DND-41 (cell line): ENCODE data around the gene LHX5.

Experiments
- ATAC-seq: fragments of 200-7000 bp; cut with Tn5 transposase; 3 replicates; pipeline ENCODE4 v1.9.1; 2021; ENCODE audit warnings: low read depth; ENCODE audit not compliant: insufficient read depth
- DNase-seq: peaks from one replicate; pipeline ENCODE4 v3.0.0-alpha.2; 2020
- H2AFZ ChIP-seq: 2 replicates; pipeline ENCODE4 v1.6.0; 2012; ENCODE audit warnings: low read depth, low read length
- H3K27ac ChIP-seq: 2 replicates; pipeline ENCODE4 v1.5.1; 2012; ENCODE audit warnings: low read length, inconsistent platforms
- H3K27me3 ChIP-seq: fragments of 200-600 bp; sonication (generic); 2 replicates; pipeline ENCODE4 v1.6.0; 2012; ENCODE audit warnings: low read length, mild to moderate bottlenecking, inconsistent platforms; ENCODE audit not compliant: insufficient read depth, poor library complexity
- H3K36me3 ChIP-seq: 2 replicates; pipeline ENCODE4 v1.5.1; 2012; ENCODE audit warnings: low read length, inconsistent platforms; ENCODE audit not compliant: insufficient read depth
- H3K4me1 ChIP-seq: 2 replicates; pipeline ENCODE4 v1.5.1; 2012; ENCODE audit warnings: mild to moderate bottlenecking, low read length; ENCODE audit not compliant: insufficient read depth
- H3K4me2 ChIP-seq: 2 replicates; pipeline ENCODE4 v1.6.0; 2012; ENCODE audit warnings: mild to moderate bottlenecking, moderate library complexity, low read length, inconsistent platforms; ENCODE audit not compliant: insufficient read depth
- H3K4me3 ChIP-seq, 2 experiments: fragments of 200-600 bp in 1 of 2; shearing (Covaris generic) in 1 of 2; 2 replicates each; pipeline ENCODE4 v1.5.1; 2012 to 2016; ENCODE audit warnings: inconsistent platforms in 2 of 2, low read length in 2 of 2, mild to moderate bottlenecking in 2 of 2, low read depth in 1 of 2, moderate library complexity in 1 of 2
- H3K79me2 ChIP-seq: 2 replicates; pipeline ENCODE4 v1.6.0; 2012; ENCODE audit warnings: low read length, inconsistent platforms; ENCODE audit not compliant: insufficient read depth
- H3K9ac ChIP-seq: 2 replicates; pipeline ENCODE4 v1.6.0; 2012; ENCODE audit warnings: low read depth, mild to moderate bottlenecking, inconsistent platforms, low read length, moderate library complexity
- H3K9me3 ChIP-seq: 2 replicates; pipeline ENCODE4 v1.5.1; 2012; ENCODE audit warnings: low read length, moderate library complexity, mild to moderate bottlenecking, inconsistent platforms; ENCODE audit not compliant: insufficient read depth, severe bottlenecking
- H4K20me1 ChIP-seq: 2 replicates; pipeline ENCODE4 v1.6.0; 2012; ENCODE audit warnings: low read length; ENCODE audit not compliant: insufficient read depth
- CTCF ChIP-seq: IDR thresholded peaks from 2 replicates; pipeline ENCODE4 v1.5.1; 2012; ENCODE audit warnings: borderline replicate concordance, low read length, moderate library complexity, mild to moderate bottlenecking; ENCODE audit not compliant: poor library complexity, severe bottlenecking; ENCODE audit errors: extremely low read depth
- EZH2 ChIP-seq: IDR thresholded peaks from 3 replicates; pipeline ENCODE4 v1.6.1; 2012; ENCODE audit warnings: borderline replicate concordance, low read depth, mild to moderate bottlenecking, moderate library complexity, low read length, inconsistent platforms; ENCODE audit not compliant: severe bottlenecking

The LHX5 gene

DNA sequence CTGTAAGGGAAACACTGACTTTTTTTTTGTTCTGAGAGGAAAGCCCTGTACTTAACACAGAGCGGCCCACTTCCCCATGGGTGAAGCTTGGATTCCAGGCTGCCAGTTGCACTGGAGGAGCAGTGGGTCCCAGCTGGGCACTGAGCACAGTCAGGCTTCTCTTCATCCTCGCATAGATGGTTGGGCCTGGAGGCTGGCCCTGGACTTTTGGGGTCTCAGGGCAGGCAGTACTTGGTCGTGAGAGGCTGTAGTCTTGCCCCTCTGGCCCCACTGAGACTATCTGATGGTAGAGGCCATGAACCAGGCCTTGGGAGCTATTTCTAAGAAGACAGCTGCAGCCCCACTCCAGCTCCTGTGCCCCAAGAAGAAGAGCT lies 6.2 kb upstream of the LHX5 start:
- Histone ChIP-seq H3K36me3 (no peaks in the 10 kb centered on the region), H3K9ac (no peak overlapping the region), H4K20me1 (0 out of 2 replicates have a peak, but pooled peaks cover 4% of the 10 kb centered on the region), H2AFZ (no peak overlapping the region), H3K27me3 (peaks cover 20% of the 10 kb centered on the region), H3K4me2 (no peak overlapping the region), H3K9me3 (no peaks in the 10 kb centered on the region), H3K79me2 (no peaks in the 10 kb centered on the region), H3K27ac (no peak overlapping the region), H3K4me3 (no peak overlapping the region), H3K4me1 (no peaks in the 10 kb centered on the region)
- ATAC-seq = no peak
- DNase-seq = no peak
- no peak for TF ChIP-seq CTCF
- no peak for TF ChIP-seq EZH2

- no peak for TF ChIP-seq CTCF
- TF ChIP-seq EZH2 = no peak
- Histone ChIP-seq H3K9ac (no peak overlapping the region), H3K9me3 (no peaks in the 10 kb centered on the region), H3K4me2 (no peak overlapping the region), H3K27ac (no peak overlapping the region), H3K36me3 (no peaks in the 10 kb centered on the region), H3K4me3 (no peak overlapping the region), H4K20me1 (0 out of 2 replicates have a peak, but pooled peaks cover 4% of the 10 kb centered on the region), H3K27me3 (peaks cover 20% of the 10 kb centered on the region), H3K79me2 (no peaks in the 10 kb centered on the region), H2AFZ (no peak overlapping the region), H3K4me1 (no peaks in the 10 kb centered on the region)
- ATAC-seq = no peak
- no peak for DNase-seq
Observed at GRCh38 chr12:113477171-113477841, 5.6 kb upstream of the LHX5 start.

- H3K9me3 ChIP-seq = no peaks in the 10 kb centered on the region
- TF ChIP-seq CTCF = no peak
- no peak for TF ChIP-seq EZH2
- H3K79me2 ChIP-seq = no peaks in the 10 kb centered on the region
- H3K27me3 ChIP-seq = peaks cover 20% of the 10 kb centered on the region
- no peak overlapping the region for H3K4me3 ChIP-seq
- 0 out of 2 replicates have a peak, but pooled peaks cover 4% of the 10 kb centered on the region for H4K20me1 ChIP-seq
- H3K27ac ChIP-seq = no peak overlapping the region
- no peaks in the 10 kb centered on the region for H3K4me1 ChIP-seq
- no peak for ATAC-seq
- no peak overlapping the region for H3K9ac ChIP-seq
- no peak for DNase-seq
- no peaks in the 10 kb centered on the region for H3K36me3 ChIP-seq
- H3K4me2 ChIP-seq = no peak overlapping the region
- H2AFZ ChIP-seq = no peak overlapping the region
Observed at GRCh38 chr12:113476176-113476986, 4.7 kb upstream of the LHX5 start.
